ENCODE data around the gene SH3RF3.

SH3RF3 gene

GRCh38 chr2:109138449-109138848 lies 9.4 kb downstream of the SH3RF3 start:
- no peak for DNase-seq (ENCODE audit: low read depth, low spot score)

GRCh38 chr2:109139002-109139401 lies 10.0 kb downstream of the SH3RF3 start:
- no peak for DNase-seq (ENCODE audit: low read depth, low spot score)

GRCh38 chr2:109139865-109140396 lies 10.9 kb downstream of the SH3RF3 start:
- DNase-seq (ENCODE audit: low read depth, low spot score), result no peak

GRCh38 chr2:109141006-109141600 lies 12.1 kb downstream of the SH3RF3 start:
- DNase-seq (ENCODE audit: low read depth, low spot score), result no peak

- no peak for DNase-seq (ENCODE audit: low read depth, low spot score)
Observed at GRCh38 chr2:109141727-109142283, 12.8 kb downstream of the SH3RF3 start.

GRCh38 chr2:109142416-109143210 lies 13.6 kb downstream of the SH3RF3 start:
- DNase-seq (ENCODE audit: low read depth, low spot score), result no peak

GRCh38 chr2:109143214-109144187 lies 14.5 kb downstream of the SH3RF3 start:
- DNase-seq (ENCODE audit: low read depth, low spot score), result no peak

GRCh38 chr2:109144271-109144670 lies 15.3 kb downstream of the SH3RF3 start:
- DNase-seq (ENCODE audit: low read depth, low spot score), result no peak

- DNase-seq (ENCODE audit: low read depth, low spot score), result no peak
Observed at GRCh38 chr2:109144721-109145120, 15.7 kb downstream of the SH3RF3 start.

GRCh38 chr2:109145286-109145685 lies 16.3 kb downstream of the SH3RF3 start:
- DNase-seq (ENCODE audit: low read depth, low spot score), result no peak

GRCh38 chr2:109147405-109147804 lies 18.4 kb downstream of the SH3RF3 start:
- DNase-seq (ENCODE audit: low read depth, low spot score), result no peak

- DNase-seq (ENCODE audit: low read depth, low spot score), result no peak
Observed at GRCh38 chr2:109148117-109148746, 19.2 kb downstream of the SH3RF3 start.

- DNase-seq (ENCODE audit: low read depth, low spot score), result no peak
Observed at GRCh38 chr2:109148991-109149645, 20.1 kb downstream of the SH3RF3 start.

- no peak for DNase-seq (ENCODE audit: low read depth, low spot score)
Observed at GRCh38 chr2:109150559-109150958, 21.6 kb downstream of the SH3RF3 start.

GRCh38 chr2:109151519-109151918 lies 22.5 kb downstream of the SH3RF3 start:
- DNase-seq (ENCODE audit: low read depth, low spot score), result no peak

GRCh38 chr2:109153005-109153784 lies 24.2 kb downstream of the SH3RF3 start:
- DNase-seq (ENCODE audit: low read depth, low spot score), result no peak

- no peak for DNase-seq (ENCODE audit: low read depth, low spot score)
Observed at GRCh38 chr2:109153807-109154206, 24.8 kb downstream of the SH3RF3 start.

- no peak for DNase-seq (ENCODE audit: low read depth, low spot score)
Observed at GRCh38 chr2:109154226-109154625, 25.2 kb downstream of the SH3RF3 start.

- DNase-seq (ENCODE audit: low read depth, low spot score), result no peak
Observed at GRCh38 chr2:109155553-109156451, 26.8 kb downstream of the SH3RF3 start.
